ENCODE data around the gene DENND4A. TPM values are rescaled to one million over a fixed set of nuclear protein-coding genes. Genes with fewer than 3 reads are reported as not detected.

DENND4A gene
- total RNA-seq (2022) (16.9 and 18.1 TPM in 2 replicates), Bru-seq, nascent RNA (percentile 76 among the genes with signal in this experiment), BruChase-seq, experiment 1, labeled RNA remaining after a 6-hour chase (percentile 79 among the genes with signal in this experiment), BruChase-seq, experiment 2, labeled RNA remaining after a 2-hour chase (percentile 77 among the genes with signal in this experiment)
- long read RNA-seq, partial matches to known transcripts: 1 of 11 reads
- long read RNA-seq, other reads (novel, unspliced or antisense): 10 of 11 reads

DNA sequence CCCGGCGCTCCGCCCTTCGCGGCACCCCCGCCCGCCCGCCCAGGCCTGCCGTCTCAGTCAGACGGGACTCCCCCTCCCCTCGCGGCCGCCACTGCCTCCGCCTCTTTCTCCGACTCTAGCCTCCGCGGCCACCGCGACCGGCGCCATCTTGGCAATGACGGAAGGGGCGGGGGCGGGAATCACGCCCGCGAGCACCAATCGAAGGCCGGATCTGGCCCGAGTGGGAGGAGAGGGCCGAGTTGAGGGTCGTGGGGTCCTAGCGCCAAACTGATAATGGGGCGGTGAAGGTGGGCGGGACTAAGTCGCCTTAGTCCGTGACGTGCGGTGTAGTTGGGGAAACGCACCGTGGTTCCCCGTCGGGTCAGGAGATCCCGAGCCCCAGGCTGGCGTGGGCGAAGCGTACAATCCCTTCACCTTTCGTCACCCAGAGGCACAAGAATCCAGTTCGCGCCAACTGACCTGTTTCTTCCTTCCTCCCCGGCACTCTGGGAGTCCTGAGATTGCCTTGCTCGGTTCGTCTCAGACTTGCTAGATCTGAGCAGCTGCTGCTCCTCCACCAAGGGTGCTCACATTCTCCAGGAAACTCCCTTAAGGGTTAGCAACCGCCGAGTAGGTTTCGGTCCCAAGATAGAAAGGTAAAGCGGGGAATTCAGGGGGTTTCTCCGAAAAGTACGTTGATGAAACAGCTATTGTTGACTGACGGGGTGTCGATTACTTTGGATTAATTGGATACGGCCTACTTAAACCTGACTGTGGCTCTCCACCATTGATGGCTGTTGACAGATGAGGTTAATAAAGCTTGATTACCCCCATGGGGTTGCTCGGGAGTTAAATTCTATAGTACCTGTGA, at the start of gene DENND4A:
DENND4A (minus strand) TSS at position 156 of the 850 bp plus-strand sequence. CDS start 35,843 bp downstream, outside the sequence.
- ChIA-PET POLR2A (interaction anchor here (0.6 to 5.7 kb wide), 16 partner anchors 9 to 501 kb away, joined by 3 to 89 read pairs (median 10); partner anchors contain the start of genes DIS3L, INTS14 and RAB11A), CTCF (interaction anchor here (1.0 kb wide), 1 partner anchor 31 kb away, joined by 3 read pairs; no protein-coding TSS in a partner anchor)
- H3K36me3 Mint-ChIP-seq (ENCODE audit: insufficient read depth, unreplicated experiment): no peaks in the 10 kb centered on the region
- peak within 1 kb of the TSS; percentile 81 for H3K4me3 Mint-ChIP-seq (ENCODE audit: unreplicated experiment)
- peak within 1 kb of the TSS; percentile 94 for H3K27ac Mint-ChIP-seq (ENCODE audit: low read depth, unreplicated experiment)
- DNase-seq (ENCODE audit: unreplicated experiment): peak; percentile 98
- intact Hi-C loops (cut with micrococcal nuclease): loop anchor here (5.0 kb wide), 1 partner anchor 35 kb away; no protein-coding TSS in a partner anchor
- H3K27me3 Mint-ChIP-seq (ENCODE audit: insufficient read depth, unreplicated experiment): no peaks in the 10 kb centered on the region
- BruUV-seq (replicated peaks): TSS peak; percentile 94
- TF ChIP-seq, protein P1, sequence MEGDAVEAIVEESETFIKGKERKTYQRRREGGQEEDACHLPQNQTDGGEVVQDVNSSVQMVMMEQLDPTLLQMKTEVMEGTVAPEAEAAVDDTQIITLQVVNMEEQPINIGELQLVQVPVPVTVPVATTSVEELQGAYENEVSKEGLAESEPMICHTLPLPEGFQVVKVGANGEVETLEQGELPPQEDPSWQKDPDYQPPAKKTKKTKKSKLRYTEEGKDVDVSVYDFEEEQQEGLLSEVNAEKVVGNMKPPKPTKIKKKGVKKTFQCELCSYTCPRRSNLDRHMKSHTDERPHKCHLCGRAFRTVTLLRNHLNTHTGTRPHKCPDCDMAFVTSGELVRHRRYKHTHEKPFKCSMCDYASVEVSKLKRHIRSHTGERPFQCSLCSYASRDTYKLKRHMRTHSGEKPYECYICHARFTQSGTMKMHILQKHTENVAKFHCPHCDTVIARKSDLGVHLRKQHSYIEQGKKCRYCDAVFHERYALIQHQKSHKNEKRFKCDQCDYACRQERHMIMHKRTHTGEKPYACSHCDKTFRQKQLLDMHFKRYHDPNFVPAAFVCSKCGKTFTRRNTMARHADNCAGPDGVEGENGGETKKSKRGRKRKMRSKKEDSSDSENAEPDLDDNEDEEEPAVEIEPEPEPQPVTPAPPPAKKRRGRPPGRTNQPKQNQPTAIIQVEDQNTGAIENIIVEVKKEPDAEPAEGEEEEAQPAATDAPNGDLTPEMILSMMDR (IDR thresholded peaks at IDR 0.05; ENCODE audit: unreplicated experiment): no peak
- no peaks in the 10 kb centered on the region for H3K9me3 Mint-ChIP-seq (ENCODE audit: unreplicated experiment)
- H3K4me1 Mint-ChIP-seq (ENCODE audit: insufficient read depth, unreplicated experiment): peaks cover 33% of the 10 kb centered on the region

DNA sequence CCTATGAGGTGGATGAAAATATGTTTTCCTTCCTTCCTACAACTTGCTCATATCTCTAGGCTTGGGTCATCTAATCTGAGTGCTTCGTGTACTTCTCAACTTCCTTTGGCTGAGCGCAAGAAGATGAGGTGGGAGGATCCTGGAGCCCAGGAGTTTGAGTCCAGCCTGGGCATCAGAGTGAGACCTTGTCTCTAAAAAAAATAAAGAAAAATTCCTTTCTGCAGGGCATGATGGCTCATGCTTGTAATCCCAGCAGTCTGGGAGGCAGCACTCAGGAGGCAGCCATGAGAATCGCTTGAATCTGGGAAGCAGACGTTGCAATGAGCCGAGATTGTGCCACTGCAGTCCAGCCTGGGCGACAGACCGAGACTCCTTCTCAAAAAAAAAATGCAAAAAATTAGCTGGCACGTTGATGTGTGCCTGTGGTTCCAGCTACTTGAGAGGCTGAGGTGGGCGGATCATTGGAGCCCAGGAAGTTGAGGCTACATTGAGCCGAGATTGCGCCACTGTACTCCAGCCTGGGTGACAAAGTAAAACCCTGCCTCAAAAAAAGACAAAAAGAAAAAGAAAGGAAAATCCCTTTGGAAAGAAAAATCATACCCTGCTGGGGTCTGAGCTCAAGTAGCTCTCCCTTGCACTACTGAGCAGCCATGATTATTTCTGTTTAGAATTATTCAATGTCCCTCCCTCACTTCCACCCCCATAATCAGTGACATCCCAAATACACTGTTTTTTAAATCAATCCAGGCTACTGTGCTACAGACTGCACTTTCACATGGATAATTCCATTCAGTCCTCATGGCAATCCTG, 49.2 kb upstream of the DENND4A start:
- intact Hi-C loops (cut with micrococcal nuclease): no loop called here
- no peaks in the 10 kb centered on the region for H3K9me3 Mint-ChIP-seq (ENCODE audit: unreplicated experiment)
- TF ChIP-seq, protein P1 (IDR thresholded peaks at IDR 0.05; ENCODE audit: unreplicated experiment): no peak
- peak overlapping the region; percentile 53 for H3K4me3 Mint-ChIP-seq (ENCODE audit: unreplicated experiment)
- no peaks in the 10 kb centered on the region for H3K36me3 Mint-ChIP-seq (ENCODE audit: insufficient read depth, unreplicated experiment)
- peak; percentile 49 for DNase-seq (ENCODE audit: unreplicated experiment)
- H3K27ac Mint-ChIP-seq (ENCODE audit: low read depth, unreplicated experiment): no peak overlapping the region
- H3K27me3 Mint-ChIP-seq (ENCODE audit: insufficient read depth, unreplicated experiment): no peaks in the 10 kb centered on the region
- H3K4me1 Mint-ChIP-seq (ENCODE audit: insufficient read depth, unreplicated experiment): peaks cover 8% of the 10 kb centered on the region
- CTCF ChIA-PET: interaction anchor here (0.6 to 1.0 kb wide), 5 partner anchors 12 to 180 kb away, joined by 3 to 7 read pairs (median 3); no protein-coding TSS in a partner anchor
- no TSS peak for BruUV-seq (replicated peaks)
- POLR2A ChIA-PET: interaction anchor here (0.6 to 1.2 kb wide), 2 partner anchors 28 to 421 kb away, joined by 3 read pairs; partner anchors contain the start of gene RAB11A

DNA sequence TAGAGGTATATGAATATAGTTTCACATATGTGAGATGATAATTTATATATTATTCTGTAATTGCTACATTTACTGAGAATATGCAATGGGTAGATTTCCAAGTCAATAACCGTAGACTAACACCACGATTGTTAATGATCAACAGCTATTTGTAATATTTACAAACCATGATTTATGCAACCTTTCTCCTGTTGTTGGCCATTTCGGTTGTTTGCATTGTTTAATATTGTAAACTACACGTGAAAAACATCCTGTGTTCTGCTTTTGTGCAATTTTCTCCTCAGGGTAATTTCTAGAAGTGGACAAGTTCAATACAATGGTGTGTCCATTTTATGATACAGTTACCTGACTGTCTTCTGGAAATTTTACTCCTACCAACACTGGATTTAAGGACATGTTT, 47.9 kb upstream of the DENND4A start:
- POLR2A ChIA-PET: no interaction called here
- TF ChIP-seq, protein P1 (IDR thresholded peaks at IDR 0.05; ENCODE audit: unreplicated experiment): no peak
- Mint-ChIP-seq H3K9me3 (ENCODE audit: unreplicated experiment) (no peaks in the 10 kb centered on the region), H3K4me3 (ENCODE audit: unreplicated experiment) (no peak overlapping the region), H3K36me3 (ENCODE audit: insufficient read depth, unreplicated experiment) (no peaks in the 10 kb centered on the region), H3K27ac (ENCODE audit: low read depth, unreplicated experiment) (no peak overlapping the region), H3K27me3 (ENCODE audit: insufficient read depth, unreplicated experiment) (no peaks in the 10 kb centered on the region), H3K4me1 (ENCODE audit: insufficient read depth, unreplicated experiment) (peaks cover 8% of the 10 kb centered on the region)
- intact Hi-C loops (cut with micrococcal nuclease): no loop called here
- no TSS peak for BruUV-seq (replicated peaks)
- DNase-seq (ENCODE audit: unreplicated experiment): no peak
- CTCF ChIA-PET: no interaction called here
